ENCODE results near the gene C20orf144. TPM values are rescaled to one million over a fixed set of nuclear protein-coding genes. Genes with fewer than 3 reads are reported as not detected.

Gene C20orf144
- total and polyA plus RNA-seq, 9 of the 15 experiments (the other 6 are each of a cell fraction or from before 2014, with no cell fraction given) = 0.04 to 0.23 (median 0.11) TPM; not detected in 2

GRCh38 chr20:33688938-33689424, 26.9 kb downstream of the C20orf144 start (continued):
- no peak for TF ChIP-seq MGA (IDR thresholded peaks at IDR 0.05)
- no peak for TF ChIP-seq SIRT6 (IDR thresholded peaks at IDR 0.05; ENCODE audit: low read depth, low read length)
- TF ChIP-seq ZNF592 (IDR thresholded peaks at IDR 0.05) = peak; percentile 51; the same call in 1 of the 2 replicates
- peak; percentile 92 for TF ChIP-seq TAL1 (IDR thresholded peaks at IDR 0.05)
- no peak for TF ChIP-seq ZNF239 (CRISPR knock-in tag; IDR thresholded peaks at IDR 0.05)
- TF ChIP-seq SNAPC5 (CRISPR knock-in tag; IDR thresholded peaks at IDR 0.05) = no peak
- no peak for TF ChIP-seq SAP30 (IDR thresholded peaks at IDR 0.05; ENCODE audit: borderline replicate concordance, insufficient read depth, low read depth, low read length, poor library complexity, severe bottlenecking)
- TF ChIP-seq ZNF77 (CRISPR knock-in tag; IDR thresholded peaks at IDR 0.05) = no peak
- TF ChIP-seq ELK1 (CRISPR knock-in tag; IDR thresholded peaks at IDR 0.05) = no peak
- TF ChIP-seq ZNF445 (CRISPR knock-in tag; IDR thresholded peaks at IDR 0.05; ENCODE audit: low read depth) = no peak

All from K562 (cell line).